ENCODE data around the gene MYO1E.

Gene MYO1E

GRCh38 chr15:59191855-59192237 is 180.8 kb downstream of the MYO1E start:
- DNase-seq (ENCODE audit: low read depth), result no peak

GRCh38 chr15:59190291-59190690 is 182.4 kb downstream of the MYO1E start:
- DNase-seq (ENCODE audit: low read depth), result no peak

DNA sequence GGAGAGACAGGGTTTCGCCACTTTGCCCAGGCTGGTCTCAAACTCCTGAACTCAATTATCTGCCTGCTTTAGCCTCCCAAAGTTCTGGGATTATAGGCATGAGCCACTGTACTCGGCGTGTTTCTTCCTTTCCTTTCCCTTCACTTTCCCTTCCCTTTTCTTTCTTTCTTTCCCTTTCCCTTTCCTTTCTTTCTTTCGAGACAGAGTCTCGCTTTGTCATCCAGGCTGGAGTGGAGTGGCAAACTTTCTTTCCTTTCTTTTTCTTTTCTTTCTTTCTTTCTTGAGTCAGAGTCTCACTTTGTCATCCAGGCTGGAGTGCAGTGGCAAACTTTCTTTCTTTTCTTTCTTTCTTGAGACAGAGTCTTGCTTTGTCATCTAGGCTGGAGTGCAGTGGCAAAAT is 183.4 kb downstream of the MYO1E start:
- no peak for DNase-seq (ENCODE audit: low read depth)

GRCh38 chr15:59186501-59186900 is 186.2 kb downstream of the MYO1E start:
- DNase-seq (ENCODE audit: low read depth), result no peak

GRCh38 chr15:59185725-59186124 is 186.9 kb downstream of the MYO1E start:
- no peak for DNase-seq (ENCODE audit: low read depth)

GRCh38 chr15:59180945-59181600 is 191.6 kb downstream of the MYO1E start:
- no peak for DNase-seq (ENCODE audit: low read depth)

DNA sequence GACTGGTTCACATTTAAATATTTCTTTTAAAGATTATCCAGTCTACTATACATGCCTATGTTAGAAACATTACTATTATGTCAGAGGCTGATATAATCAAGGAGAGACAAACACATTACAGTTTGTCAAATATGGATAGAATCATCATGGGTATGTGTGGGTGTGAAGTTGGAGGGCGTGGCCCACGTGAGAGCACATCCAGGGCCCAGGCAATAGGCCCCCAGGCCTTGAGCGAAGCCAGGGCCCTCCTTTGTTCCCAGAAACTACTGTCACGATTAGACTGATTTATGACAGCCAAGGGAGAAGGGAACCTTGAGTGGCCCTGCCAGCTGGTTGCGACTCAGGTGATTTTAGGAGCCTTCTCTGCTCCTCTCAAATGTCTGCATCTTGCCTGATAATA is 193.0 kb downstream of the MYO1E start:
- no peak for DNase-seq (ENCODE audit: low read depth)

DNA sequence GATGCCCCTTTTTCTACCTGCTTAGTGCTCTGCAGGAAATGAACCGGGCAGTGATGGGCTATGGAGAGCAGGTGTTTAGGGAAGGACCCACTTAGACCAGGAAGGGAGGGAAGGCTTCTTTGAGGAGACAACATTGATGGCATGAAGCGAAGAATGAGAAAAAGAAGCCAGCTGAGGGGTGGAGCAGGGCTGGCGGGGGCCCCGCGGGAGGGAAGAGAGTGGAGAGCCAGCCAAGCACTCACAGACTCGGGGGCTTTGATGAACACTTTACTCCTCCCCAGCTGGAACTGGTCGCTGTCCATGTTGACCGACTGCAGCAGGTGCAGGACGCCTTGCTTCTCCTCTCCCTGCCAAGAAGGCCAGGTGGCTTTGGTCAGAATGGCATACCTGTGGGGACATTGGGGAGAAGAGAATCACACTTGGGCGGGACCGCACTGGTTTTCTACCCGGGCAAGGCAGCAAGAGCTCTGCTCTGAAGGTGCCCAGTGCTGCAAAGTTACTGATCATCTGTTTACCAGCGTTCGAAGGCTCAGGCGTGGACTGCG is 194.4 kb downstream of the MYO1E start:
- DNase-seq (ENCODE audit: low read depth), result no peak

- DNase-seq (ENCODE audit: low read depth), result no peak
These were observed 195.4 kb downstream of the MYO1E start for GRCh38 chr15:59177317-59177660.

DNA sequence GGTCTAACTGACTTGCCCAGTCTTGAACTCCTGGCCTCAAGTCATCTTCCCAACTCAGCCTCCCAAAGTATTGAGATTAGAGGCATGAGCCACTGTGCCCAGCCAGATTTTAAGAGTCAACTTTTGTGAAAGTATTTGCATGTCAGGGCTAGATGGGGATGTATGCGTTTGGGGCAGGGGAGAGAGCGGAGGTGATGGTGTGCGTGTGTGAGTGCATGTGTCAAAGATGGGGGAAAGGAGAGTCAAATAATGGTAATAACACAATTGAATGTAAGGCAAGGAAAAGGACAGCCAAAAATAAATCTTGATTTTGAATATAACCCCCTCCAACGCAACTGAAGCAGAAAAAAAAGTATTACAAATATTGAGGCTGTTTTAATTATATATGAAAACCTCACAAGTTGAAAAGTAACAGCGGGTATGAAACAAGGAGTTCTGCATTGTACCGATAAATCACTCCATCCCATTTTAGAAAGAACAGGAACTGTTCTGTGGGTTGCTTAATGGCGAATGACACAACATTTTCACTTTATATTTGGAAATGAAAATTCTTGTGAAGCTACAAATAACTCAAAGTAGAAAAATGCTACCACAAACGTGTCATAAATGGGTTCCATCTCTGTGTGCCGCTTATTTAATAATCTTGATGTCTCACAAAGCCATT is 195.9 kb downstream of the MYO1E start:
- no peak for DNase-seq (ENCODE audit: low read depth)

- peak; percentile 38 for DNase-seq (ENCODE audit: low read depth)
These were observed 197.5 kb downstream of the MYO1E start for GRCh38 chr15:59174835-59175831.

DNA sequence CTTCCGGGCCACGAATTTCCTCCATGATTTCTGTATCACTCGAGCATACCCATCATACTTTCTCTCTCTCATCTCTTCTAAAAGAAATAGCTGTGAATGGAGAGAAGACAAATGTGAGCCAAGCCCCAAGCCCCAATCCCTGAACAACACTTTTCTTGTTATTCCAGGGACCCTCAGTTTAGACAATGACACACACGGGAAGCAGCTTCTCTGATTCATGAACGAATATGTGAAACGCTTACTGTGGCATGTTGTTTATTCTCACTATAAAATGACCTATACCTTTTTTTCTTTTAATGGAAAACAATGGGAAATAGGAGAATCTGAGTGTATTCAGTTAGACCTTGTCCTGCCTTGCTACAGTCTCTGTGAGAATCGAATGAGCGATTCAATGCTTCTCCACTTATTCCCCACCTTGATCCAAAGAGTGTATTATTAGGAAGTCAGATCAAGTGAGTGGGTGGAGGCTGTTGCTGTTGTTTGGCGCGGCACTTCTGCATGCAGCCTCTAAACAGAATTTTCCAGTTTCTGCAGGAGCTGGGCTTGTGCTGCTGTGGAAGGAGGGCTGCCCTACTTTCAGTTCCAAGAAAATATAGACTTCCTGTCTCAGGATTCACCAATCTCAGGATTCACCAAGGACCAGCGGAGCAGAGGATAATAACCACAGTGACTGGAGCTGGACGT is 198.4 kb downstream of the MYO1E start:
- DNase-seq (ENCODE audit: low read depth), result no peak

- no peak for DNase-seq (ENCODE audit: low read depth)
These were observed 199.5 kb downstream of the MYO1E start for GRCh38 chr15:59173194-59173593.

DNA sequence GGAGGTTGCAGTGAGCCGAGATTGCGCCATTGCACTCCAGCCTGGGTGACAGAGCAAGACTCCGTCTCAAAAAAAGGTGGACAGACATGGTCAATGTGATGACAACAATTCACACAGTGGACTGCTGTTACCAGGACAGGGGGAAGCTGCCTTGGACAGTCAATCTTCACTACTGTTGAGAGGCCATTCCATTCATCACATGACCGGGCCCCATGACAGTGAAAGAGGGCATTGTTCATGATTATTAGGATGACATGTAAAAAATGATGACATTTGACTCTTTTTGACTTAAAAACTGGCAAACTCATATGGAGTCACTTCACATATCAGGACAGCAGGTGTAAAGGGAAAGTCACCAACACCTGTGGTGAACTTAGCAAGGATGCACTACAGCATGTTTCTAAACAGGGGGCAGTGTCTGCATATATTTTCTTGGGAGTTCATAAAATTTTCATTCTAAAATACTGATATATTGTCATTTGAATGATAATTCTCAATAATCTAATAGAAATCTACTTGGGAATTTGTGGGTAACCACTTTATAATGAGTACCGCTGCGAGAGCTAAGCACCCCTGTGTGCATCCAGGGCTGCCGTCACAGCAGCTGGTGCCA is 200.3 kb downstream of the MYO1E start:
- DNase-seq (ENCODE audit: low read depth), result no peak

GRCh38 chr15:59171067-59171397 is 201.6 kb downstream of the MYO1E start:
- DNase-seq (ENCODE audit: low read depth), result no peak

GRCh38 chr15:59170295-59171066 is 202.2 kb downstream of the MYO1E start:
- DNase-seq (ENCODE audit: low read depth), result no peak

- no peak for DNase-seq (ENCODE audit: low read depth)
These were observed 203.4 kb downstream of the MYO1E start for GRCh38 chr15:59169251-59169708.

- DNase-seq (ENCODE audit: low read depth), result no peak
These were observed 204.1 kb downstream of the MYO1E start for GRCh38 chr15:59168536-59168935.

DNA sequence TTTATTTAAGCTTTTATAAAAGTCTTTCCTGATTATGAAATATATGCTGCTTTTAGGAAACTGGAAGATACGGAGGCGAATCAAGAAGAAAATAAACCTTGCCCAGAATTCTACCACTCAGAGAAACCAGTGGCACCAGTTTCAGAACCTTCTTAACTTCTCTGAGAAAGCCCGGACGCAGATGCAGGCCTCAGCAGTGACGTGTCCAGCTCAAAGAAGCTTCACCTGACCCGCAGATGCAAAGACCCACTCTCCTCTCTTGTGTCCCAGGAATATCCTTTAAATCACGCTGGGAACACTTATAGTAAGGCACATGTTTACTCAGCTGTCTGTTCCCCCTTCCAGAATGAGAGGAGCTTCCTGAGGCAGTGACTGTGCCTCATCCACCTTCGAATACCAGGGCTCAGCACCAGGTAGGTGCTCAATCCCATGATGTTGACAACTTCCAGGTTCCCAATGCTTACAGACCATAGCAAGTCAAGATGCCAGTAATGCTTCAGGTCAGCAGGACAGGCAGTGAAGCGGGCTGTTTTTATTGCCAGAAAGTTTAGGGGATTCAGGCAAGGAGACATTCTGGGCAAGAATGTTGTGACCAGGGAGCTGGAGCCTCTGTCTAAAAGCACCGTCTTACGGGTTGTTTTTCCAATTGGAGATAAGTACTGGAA is 205.9 kb downstream of the MYO1E start:
- no peak for DNase-seq (ENCODE audit: low read depth)

GRCh38 chr15:59166166-59166565 is 206.5 kb downstream of the MYO1E start:
- DNase-seq (ENCODE audit: low read depth), result no peak

Measured in activated T-cell treated with anti-CD3 and anti-CD28 coated beads for 48 hours (primary cell).